ENCODE results near the gene PRPS1. TPM values are rescaled to one million over a fixed set of nuclear protein-coding genes. Genes with fewer than 3 reads are reported as not detected.

PRPS1 gene
- total and polyA plus RNA-seq, 7 experiments from 2014 or later: 54.7 to 71.8 (median 60.1) TPM

GRCh38 chrX:107699616-107700015 lies 71.3 kb downstream of the PRPS1 start:
- H3K27ac ChIP-seq (ENCODE audit: low read depth, low read length): no peak overlapping the region
- DNase-seq (no peak), ATAC-seq (peak; percentile 63)
- no peaks in the 10 kb centered on the region for H3K9me3 ChIP-seq (ENCODE audit: control insufficient read depth in 2 of 3, low read length in 3 of 3)
- Mint-ChIP-seq H3K9me3 (peaks cover 0 to 4% (median 0%) of the 10 kb centered on the region in 11 donors), H3K27ac (peak overlapping the region in 4 of 9 donors; percentile 17 to 65 (median 36)), H3K36me3 (peaks cover 0 to 2% (median 0%) of the 10 kb centered on the region in 5 donors), H3K4me1 (peaks cover 12 to 27% (median 20%) of the 10 kb centered on the region in 7 donors), H3K27me3 (peaks cover 0 to 8% (median 0%) of the 10 kb centered on the region in 5 donors), H3K4me3 (no peak overlapping the region)
- CTCF ChIA-PET: interaction anchor here (0.5 kb wide), 1 partner anchor 39 kb away, joined by 3 read pairs; no protein-coding TSS in a partner anchor
- no peaks in the 10 kb centered on the region for H3K27me3 ChIP-seq (ENCODE audit: control insufficient read depth in 2 of 2, insufficient read depth in 2 of 2, low read length in 2 of 2)
- POLR2A ChIA-PET: interaction anchor here (1.3 kb wide), 1 partner anchor 23 kb away, joined by 3 read pairs; no protein-coding TSS in a partner anchor
- no peaks in the 10 kb centered on the region for H3K4me1 ChIP-seq (ENCODE audit: control insufficient read depth in 2 of 2, insufficient read depth in 2 of 2, low read length in 2 of 2)
- intact Hi-C loops (cut with micrococcal nuclease): loop anchor here in 1 of 2 donors (2.0 kb wide), 1 partner anchor 13 kb away; no protein-coding TSS in a partner anchor
- no peaks in the 10 kb centered on the region for H3K36me3 ChIP-seq (ENCODE audit: control insufficient read depth in 2 of 3, insufficient read depth in 3 of 3, low read length in 3 of 3)
- H3K4me3 ChIP-seq (ENCODE audit: low read length): no peak overlapping the region

GRCh38 chrX:107700317-107700774 lies 72.0 kb downstream of the PRPS1 start:
- no peak for DNase-seq
- Mint-ChIP-seq H3K4me3 (no peak overlapping the region), H3K27ac (no peak overlapping the region), H3K4me1 (peaks cover 12 to 27% (median 20%) of the 10 kb centered on the region in 7 donors), H3K36me3 (peaks cover 0 to 2% (median 0%) of the 10 kb centered on the region in 5 donors), H3K9me3 (peaks cover 0 to 4% (median 0%) of the 10 kb centered on the region in 11 donors), H3K27me3 (peaks cover 0 to 8% (median 0%) of the 10 kb centered on the region in 5 donors)
- Histone ChIP-seq H3K27ac (ENCODE audit: low read depth, low read length) (no peak overlapping the region), H3K36me3 (ENCODE audit: control insufficient read depth in 2 of 3, insufficient read depth in 3 of 3, low read length in 3 of 3) (no peaks in the 10 kb centered on the region), H3K4me3 (ENCODE audit: low read length) (no peak overlapping the region), H3K27me3 (ENCODE audit: control insufficient read depth in 2 of 2, insufficient read depth in 2 of 2, low read length in 2 of 2) (no peaks in the 10 kb centered on the region), H3K4me1 (ENCODE audit: control insufficient read depth in 2 of 2, insufficient read depth in 2 of 2, low read length in 2 of 2) (no peaks in the 10 kb centered on the region), H3K9me3 (ENCODE audit: control insufficient read depth in 2 of 3, low read length in 3 of 3) (no peaks in the 10 kb centered on the region)
- ChIA-PET POLR2A (interaction anchor here (0.7 to 22.8 kb wide), 3 partner anchors 11 to 24 kb away, joined by 3 to 1138 read pairs (median 9); no protein-coding TSS in a partner anchor), CTCF (no interaction called here)
- intact Hi-C loops (cut with micrococcal nuclease): loop anchor here in 1 of 2 donors (2.0 kb wide), 1 partner anchor 14 kb away; no protein-coding TSS in a partner anchor
- no peak for ATAC-seq

Other genes starting within 250 kb of the PRPS1 start
- 1 to 10 TPM in 1 of 5 experiments, under 1 TPM in 2, not detected in 2; 0.05 to 2.5 (median 0.29) TPM for gene FRMPD3, start 178.9 kb upstream of the PRPS1 start, total RNA-seq
- not detected for gene FRMPD3, start 178.9 kb upstream of the PRPS1 start, polyA plus RNA-seq
- 1,000 to 10,000 TPM in 2 of 5 experiments, 100 to 1,000 TPM in 2, 10 to 100 TPM in 1; 44.2 to 1,917 (median 255) TPM for gene TSC22D3, start 147.3 kb downstream of the PRPS1 start, total RNA-seq
- gene TSC22D3, start 147.3 kb downstream of the PRPS1 start, polyA plus RNA-seq: 100 to 1,000 TPM; 383 to 690 TPM
- not detected for gene NCBP2L, start 149.2 kb downstream of the PRPS1 start, total RNA-seq
- under 1 TPM in 1 of 2 donors, not detected in 1; 0.09 TPM for gene NCBP2L, start 149.2 kb downstream of the PRPS1 start, polyA plus RNA-seq
- 10 to 100 TPM in 4 of 5 experiments, 1 to 10 TPM in 1; 4.4 to 22.5 (median 18.5) TPM for gene MID2, start 197.4 kb downstream of the PRPS1 start, total RNA-seq
- 10 to 100 TPM in 1 of 2 donors, 1 to 10 TPM in 1; 5.7 to 16.2 TPM for gene MID2, start 197.4 kb downstream of the PRPS1 start, polyA plus RNA-seq